NCI-H748 (cell line): ENCODE results near the gene RGS7.
"Not testable (repeated sequence)": the region's sequence is repeated elsewhere in the genome, so short reads cannot be mapped to it uniquely, and the experiment has no call there.

Experiments
- DNase-seq: peaks from one replicate; lab custom pipeline; 2025; ENCODE audit not compliant: unreplicated experiment; lab: John Stamatoyannopoulos, UW

RGS7 gene

GRCh38 chr1:240739139-240739538, 617.9 kb downstream of the RGS7 start:
- no peak for DNase-seq

GRCh38 chr1:240737766-240738265, 619.2 kb downstream of the RGS7 start:
- DNase-seq, result no peak

GRCh38 chr1:240737298-240737697, 619.7 kb downstream of the RGS7 start:
- no peak for DNase-seq

- not testable (repeated sequence) for DNase-seq
Measured at GRCh38 chr1:240734705-240735104, 622.3 kb downstream of the RGS7 start.

- no peak for DNase-seq
Measured at GRCh38 chr1:240734001-240734400, 623.0 kb downstream of the RGS7 start.

- peak; percentile 70 for DNase-seq
Measured at GRCh38 chr1:240732390-240732789, 624.6 kb downstream of the RGS7 start.
